ENCODE measurements around the gene C15orf39. TPM values are rescaled to one million over a fixed set of nuclear protein-coding genes. Genes with fewer than 3 reads are reported as not detected.

C15orf39 gene
- total RNA-seq, 4 donors from 2014 or later = 12.3 to 33.3 (median 21.5) TPM

GRCh38 chr15:75182187-75183131 lies 19.2 kb upstream of the C15orf39 start:
- Histone ChIP-seq H3K9me3 (no peaks in the 10 kb centered on the region), H3K4me1 (peaks cover 25 to 49% (median 45%) of the 10 kb centered on the region in 3 donors), H3K27ac (peak overlapping the region in 2 of 4 donors; percentile 11 to 15), H3K27me3 (peaks cover 0 to 17% (median 0%) of the 10 kb centered on the region in 4 donors), H3K4me3 (no peak overlapping the region), H3K36me3 (no peaks in the 10 kb centered on the region)
- no peak for DNase-seq
- 25 to 28% methylated on average over 8 to 9 of the region's 12 CpGs for WGBS, 2 donors
- TF ChIP-seq POLR2A (IDR thresholded peaks at IDR 0.05) (no peak), CTCF (IDR thresholded peaks at IDR 0.05) (no peak)
- intact Hi-C loops (cut with DNase I) = no loop called here

- TF ChIP-seq CTCF (IDR thresholded peaks at IDR 0.05) = no peak
- no peak for TF ChIP-seq POLR2A (IDR thresholded peaks at IDR 0.05)
- no peaks in the 10 kb centered on the region for H3K27me3 ChIP-seq
- H3K27ac ChIP-seq = no peak overlapping the region
- no peaks in the 10 kb centered on the region for H3K9me3 ChIP-seq
- DNase-seq = no peak
- no peaks in the 10 kb centered on the region for H3K36me3 ChIP-seq
- H3K4me3 ChIP-seq = no peak overlapping the region
- peaks cover 0 to 19% (median 18%) of the 10 kb centered on the region in 3 donors for H3K4me1 ChIP-seq
- 36 to 51% methylated on average over 3 to 5 of the region's 5 CpGs for WGBS, 2 donors
- intact Hi-C loops (cut with DNase I) = no loop called here
Measured at GRCh38 chr15:75185271-75186029, 16.2 kb upstream of the C15orf39 start.

GRCh38 chr15:75186044-75186443 lies 15.6 kb upstream of the C15orf39 start:
- Histone ChIP-seq H3K27ac (no peak overlapping the region), H3K36me3 (no peaks in the 10 kb centered on the region), H3K9me3 (no peaks in the 10 kb centered on the region), H3K27me3 (no peaks in the 10 kb centered on the region), H3K4me1 (peaks cover 0 to 16% (median 15%) of the 10 kb centered on the region in 3 donors), H3K4me3 (no peak overlapping the region)
- WGBS, 2 donors = 74 to 91% methylated on average over 4 of the region's 4 CpGs
- TF ChIP-seq POLR2A (IDR thresholded peaks at IDR 0.05) (no peak), CTCF (IDR thresholded peaks at IDR 0.05) (no peak)
- intact Hi-C loops (cut with DNase I) = no loop called here
- no peak for DNase-seq

- H3K27me3 ChIP-seq = no peaks in the 10 kb centered on the region
- no peaks in the 10 kb centered on the region for H3K4me1 ChIP-seq
- no peaks in the 10 kb centered on the region for H3K36me3 ChIP-seq
- 100% methylated on average over 2 of the region's 6 CpGs for WGBS, 2 donors
- DNase-seq = no peak
- H3K9me3 ChIP-seq = no peaks in the 10 kb centered on the region
- H3K4me3 ChIP-seq = no peak overlapping the region
- TF ChIP-seq CTCF (IDR thresholded peaks at IDR 0.05) = no peak
- no peak for TF ChIP-seq POLR2A (IDR thresholded peaks at IDR 0.05)
- intact Hi-C loops (cut with DNase I) = no loop called here
- H3K27ac ChIP-seq = no peak overlapping the region
Measured at GRCh38 chr15:75188499-75188898, 13.2 kb upstream of the C15orf39 start.

- no peaks in the 10 kb centered on the region for H3K36me3 ChIP-seq
- peaks cover 0 to 10% (median 7%) of the 10 kb centered on the region in 3 donors for H3K4me1 ChIP-seq
- no peaks in the 10 kb centered on the region for H3K9me3 ChIP-seq
- WGBS, 2 donors = no CpG with 5 or more reads among the region's 2 CpGs
- intact Hi-C loops (cut with DNase I) = no loop called here
- H3K4me3 ChIP-seq = no peak overlapping the region
- TF ChIP-seq CTCF (IDR thresholded peaks at IDR 0.05) = no peak
- TF ChIP-seq POLR2A (IDR thresholded peaks at IDR 0.05) = no peak
- H3K27ac ChIP-seq = no peak overlapping the region
- DNase-seq = no peak
- no peaks in the 10 kb centered on the region for H3K27me3 ChIP-seq
Measured at GRCh38 chr15:75191235-75191634, 10.4 kb upstream of the C15orf39 start.
